K562 (cell line): ENCODE data around the gene ENDOD1. TPM values are rescaled to one million over a fixed set of nuclear protein-coding genes. Genes with fewer than 3 reads are reported as not detected.

Source experiments
- GABPA ChIP-seq: fragments of 200-800 bp; sonication (Bioruptor generic); conservative IDR thresholded peaks from 2 replicates; pipeline ENCODE4 v1.6.1; 2016; ENCODE audit warnings: low read depth, missing genetic modification characterization, missing compliant biosample characterization
- GATAD2A ChIP-seq: fragments of 450-650 bp; IDR thresholded peaks from 2 replicates; pipeline ENCODE4 v1.6.1; 2017
- PHF8 ChIP-seq: fragments of 200-600 bp; sonication (generic); IDR thresholded peaks from 2 replicates; pipeline ENCODE4 v1.6.1; 2012; ENCODE audit warnings: mixed run types, mild to moderate bottlenecking, inconsistent platforms, low read length, moderate library complexity, borderline replicate concordance
- RERE ChIP-seq: sonication (generic); formaldehyde crosslinking; IDR thresholded peaks from 2 replicates; pipeline ENCODE4 v1.8.0; 2023; ENCODE audit warnings: missing genetic modification reagents, mild to moderate bottlenecking, borderline replicate concordance
- polyA plus RNA-seq, 8 experiments: library from polyadenylated mRNA; depleted of rRNA in 4 of 8; stranded (reverse) in 5 of 8; unstranded in 3 of 8; fragments of >200 nt; fragmentation: Nextera tagmentation in 2 of 8; fragmentation: Illumina TruSeq in 1 of 8; extraction: Ambion mirVana in 2 of 8; extraction: Trizol in 1 of 8; gene quantifications; 2 replicates each; pipeline versions ENCODE4 v1.2.1 to v1.2.3, GENCODE V29; 2011 to 2014; ENCODE audit warnings: inconsistent platforms in 1 of 8, missing spikeins in 1 of 8
- total RNA-seq, 7 experiments: library from RNA; depleted of rRNA in 6 of 7; stranded (reverse); fragments of >200 nt in 6 of 7; fragmentation: Illumina TruSeq in 2 of 7; extraction: Trizol in 2 of 7; gene quantifications; 2 replicates each; pipeline versions ENCODE4 v1.2.1 to v1.2.3, GENCODE V29; 2011 to 2021; ENCODE audit warnings: low replicate concordance in 1 of 7
- TF ChIP-seq, protein P1 (sequence below): sonication (generic); formaldehyde crosslinking; IDR thresholded peaks from 2 replicates; pipeline ENCODE4 v1.8.1; 2022; ENCODE audit warnings: missing genetic modification reagents

ENDOD1 gene
- total and polyA plus RNA-seq, 9 of the 15 experiments (the other 6 are each of a cell fraction or from before 2014, with no cell fraction given): 4.2 to 11.8 (median 9.3) TPM

DNA sequence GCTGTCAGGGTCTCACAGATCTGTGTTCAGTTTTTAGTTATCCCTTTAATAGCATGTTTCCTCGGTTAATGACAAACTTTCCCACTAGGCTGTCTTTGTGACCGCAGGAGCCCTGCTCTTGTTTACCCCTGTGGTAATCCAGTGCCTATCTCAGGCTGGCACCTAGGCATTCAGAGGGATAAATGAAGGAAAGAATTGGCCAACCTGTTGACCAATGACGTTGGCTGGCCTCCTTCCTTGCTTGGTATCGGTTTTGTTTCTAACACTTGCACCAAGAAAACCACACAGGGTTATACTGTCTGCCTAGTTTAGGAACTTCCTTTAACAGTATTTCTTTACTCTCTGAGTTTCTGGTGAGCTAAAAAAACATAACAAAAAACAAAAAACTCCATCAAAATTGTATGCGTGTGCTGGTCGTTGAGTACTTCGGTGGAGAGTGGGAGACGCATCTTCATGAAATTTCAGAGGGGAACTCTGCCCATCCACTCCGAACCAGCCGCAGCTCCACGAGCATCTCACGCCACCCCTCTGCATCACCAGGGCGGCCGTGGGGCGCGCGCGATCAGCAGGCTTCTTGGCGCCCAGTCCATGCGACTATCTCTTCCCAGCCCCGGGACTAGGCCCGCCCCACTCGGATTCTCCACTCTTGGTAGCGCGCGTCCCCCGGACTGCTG lies 563 bp upstream of the ENDOD1 start (continued):
- TF ChIP-seq, protein P1, sequence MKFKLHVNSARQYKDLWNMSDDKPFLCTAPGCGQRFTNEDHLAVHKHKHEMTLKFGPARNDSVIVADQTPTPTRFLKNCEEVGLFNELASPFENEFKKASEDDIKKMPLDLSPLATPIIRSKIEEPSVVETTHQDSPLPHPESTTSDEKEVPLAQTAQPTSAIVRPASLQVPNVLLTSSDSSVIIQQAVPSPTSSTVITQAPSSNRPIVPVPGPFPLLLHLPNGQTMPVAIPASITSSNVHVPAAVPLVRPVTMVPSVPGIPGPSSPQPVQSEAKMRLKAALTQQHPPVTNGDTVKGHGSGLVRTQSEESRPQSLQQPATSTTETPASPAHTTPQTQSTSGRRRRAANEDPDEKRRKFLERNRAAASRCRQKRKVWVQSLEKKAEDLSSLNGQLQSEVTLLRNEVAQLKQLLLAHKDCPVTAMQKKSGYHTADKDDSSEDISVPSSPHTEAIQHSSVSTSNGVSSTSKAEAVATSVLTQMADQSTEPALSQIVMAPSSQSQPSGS (CRISPR knock-in tag): no peak
- TF ChIP-seq GATAD2A (0 out of 2 replicates have a peak, but pooled peaks have one; percentile 33), GABPA (tag) (0 out of 2 replicates have a peak, but pooled peaks have one; percentile 5), RERE (CRISPR knock-in tag) (0 out of 2 replicates have a peak, but pooled peaks have one; percentile 39), PHF8 (no peak; the same call in 1 of the 2 replicates)
